Ishikawa (cell line): ENCODE measurements around the gene TNFSF11.

Experiments
- CEBPB ChIP-seq: IDR thresholded peaks from 2 replicates; pipeline ENCODE4 v1.6.1; 2012
- CREB1 ChIP-seq: IDR thresholded peaks from 2 replicates; pipeline ENCODE4 v1.6.1; 2012; ENCODE audit warnings: low read depth
- EGR1 ChIP-seq: IDR thresholded peaks from 2 replicates; pipeline ENCODE4 v1.6.1; 2012
- EP300 ChIP-seq: IDR thresholded peaks from 2 replicates; pipeline ENCODE4 v1.6.1; 2012; ENCODE audit warnings: borderline replicate concordance
- FOXM1 ChIP-seq: IDR thresholded peaks from 2 replicates; pipeline ENCODE4 v1.6.1; 2012; ENCODE audit warnings: low read depth, borderline replicate concordance
- MAX ChIP-seq: IDR thresholded peaks from 2 replicates; pipeline ENCODE4 v1.6.1; 2012
- NFIC ChIP-seq: IDR thresholded peaks from 2 replicates; pipeline ENCODE4 v1.6.1; 2012
- RAD21 ChIP-seq: IDR thresholded peaks from 2 replicates; pipeline ENCODE4 v1.6.1; 2012; ENCODE audit warnings: low read depth
- REST ChIP-seq: IDR thresholded peaks from 2 replicates; pipeline ENCODE4 v1.6.1; 2012; ENCODE audit warnings: low read depth, mild to moderate bottlenecking
- TAF1 ChIP-seq: IDR thresholded peaks from 2 replicates; pipeline ENCODE4 v1.6.1; 2012; ENCODE audit warnings: low read depth, mild to moderate bottlenecking
- TEAD4 ChIP-seq: IDR thresholded peaks from 2 replicates; pipeline ENCODE4 v1.6.1; 2012
- ZBTB7A ChIP-seq: IDR thresholded peaks from 2 replicates; pipeline ENCODE4 v1.6.1; 2012; ENCODE audit warnings: low read depth
- TF ChIP-seq, protein P1 (sequence below): IDR thresholded peaks from 2 replicates; pipeline ENCODE4 v1.6.1; 2012

DNA sequence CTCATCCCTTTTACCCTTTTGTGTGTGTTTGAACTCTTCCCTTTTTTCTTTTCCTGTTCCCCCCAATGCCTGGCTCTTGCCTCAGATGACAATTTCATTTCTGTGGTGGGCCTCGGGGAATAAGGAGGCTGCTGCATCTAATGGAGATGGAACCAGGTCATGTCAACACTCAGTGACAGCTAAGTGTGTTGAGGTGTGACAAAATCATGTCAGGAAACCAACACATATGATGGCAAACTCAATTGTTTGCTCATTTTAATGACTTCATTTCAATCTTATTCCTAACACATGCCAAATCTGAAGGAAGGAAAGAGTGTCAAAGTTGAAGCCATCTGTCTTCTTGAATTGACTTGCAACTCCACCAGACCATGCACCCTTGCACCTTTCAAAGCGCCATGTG is 36.7 kb downstream of the TNFSF11 start:
- TF ChIP-seq MAX (no peak), CEBPB (no peak), REST (no peak), EGR1 (no peak), RAD21 (no peak), NFIC (no peak), EP300 (no peak), TAF1 (no peak), TEAD4 (no peak), ZBTB7A (no peak), CREB1 (no peak), FOXM1 (no peak)
- TF ChIP-seq, protein P1, sequence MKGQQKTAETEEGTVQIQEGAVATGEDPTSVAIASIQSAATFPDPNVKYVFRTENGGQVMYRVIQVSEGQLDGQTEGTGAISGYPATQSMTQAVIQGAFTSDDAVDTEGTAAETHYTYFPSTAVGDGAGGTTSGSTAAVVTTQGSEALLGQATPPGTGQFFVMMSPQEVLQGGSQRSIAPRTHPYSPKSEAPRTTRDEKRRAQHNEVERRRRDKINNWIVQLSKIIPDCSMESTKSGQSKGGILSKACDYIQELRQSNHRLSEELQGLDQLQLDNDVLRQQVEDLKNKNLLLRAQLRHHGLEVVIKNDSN = no peak
